Measurements from ENCODE around the gene IL22. TPM values are rescaled to one million over a fixed set of nuclear protein-coding genes. Genes with fewer than 3 reads are reported as not detected.
A peak's percentile ranks its signal among the peaks of the same experiment; 100 is the strongest.

Gene IL22
- total and polyA plus RNA-seq, 9 of the 15 experiments (the other 6 are each of a cell fraction or from before 2014, with no cell fraction given) = not detected

GRCh38 chr12:68240079-68240478, 13.3 kb downstream of the IL22 start (continued):
- TF ChIP-seq ATF6 (CRISPR knock-in tag; IDR thresholded peaks at IDR 0.05) (no peak), STAT6 (CRISPR knock-in tag; IDR thresholded peaks at IDR 0.05) (no peak), MED1 (CRISPR knock-in tag; IDR thresholded peaks at IDR 0.05; ENCODE audit: borderline replicate concordance) (no peak), CTCF (IDR thresholded peaks at IDR 0.05 in 2 of 3, conservative IDR thresholded peaks at IDR 0.05 in 1 of 3; ENCODE audit: insufficient read depth in 2 of 3, low read depth in 1 of 3, low read length in 3 of 3) (no peak), ZNF23 (CRISPR knock-in tag; IDR thresholded peaks at IDR 0.05) (no peak), SMARCC2 (IDR thresholded peaks at IDR 0.05; ENCODE audit: low read depth) (peak; percentile 62; the same call in 1 of the 2 replicates), ZNF263 (CRISPR knock-in tag; IDR thresholded peaks at IDR 0.05; ENCODE audit: borderline replicate concordance) (no peak), NR2C2 (CRISPR knock-in tag; IDR thresholded peaks at IDR 0.05) (no peak), NR2C2 (tag; IDR thresholded peaks at IDR 0.05) (no peak), ZBTB7A (IDR thresholded peaks at IDR 0.05; ENCODE audit: borderline replicate concordance, control insufficient read depth, low read depth, low read length) (no peak), HDAC8 (tag; IDR thresholded peaks at IDR 0.05) (no peak), SMAD1 (IDR thresholded peaks at IDR 0.05; ENCODE audit: low read depth, low read length, partially characterized antibody) (no peak), TEAD2 (tag; IDR thresholded peaks at IDR 0.05) (no peak), GTF2A2 (tag; IDR thresholded peaks at IDR 0.05) (no peak), ARNT (IDR thresholded peaks at IDR 0.05) (no peak), MXI1 (IDR thresholded peaks at IDR 0.05; ENCODE audit: low read depth, low read length) (no peak), ZNF696 (CRISPR knock-in tag; conservative IDR thresholded peaks at IDR 0.05) (no peak), TOE1 (IDR thresholded peaks at IDR 0.05; ENCODE audit: borderline replicate concordance) (no peak), TOE1 (CRISPR knock-in tag; IDR thresholded peaks at IDR 0.05; ENCODE audit: borderline replicate concordance, low read depth) (no peak), CBFA2T3 (IDR thresholded peaks at IDR 0.05) (no peak), ZNF197 (CRISPR knock-in tag; IDR thresholded peaks at IDR 0.05; ENCODE audit: low read depth) (no peak), ZC3H4 (CRISPR knock-in tag; IDR thresholded peaks at IDR 0.05; ENCODE audit: borderline replicate concordance) (no peak), PURB (CRISPR knock-in tag; IDR thresholded peaks at IDR 0.05; ENCODE audit: low read depth) (no peak)
